MM.1S (cell line): ENCODE data around the gene GLIPR2.

ENCODE experiments used
- DNase-seq: peaks from one replicate; pipeline ENCODE4 v3.0.0-alpha.2; 2015
- H2AFZ ChIP-seq: fragments of 300-600 bp; sonication (generic); 2 replicates; pipeline ENCODE4 v1.6.0; 2016; ENCODE audit warnings: antibody characterized with exemption, low read length
- H3F3A ChIP-seq: fragments of 300-600 bp; sonication (generic); 2 replicates; pipeline ENCODE4 v1.6.1; 2016; ENCODE audit warnings: mild to moderate bottlenecking, antibody characterized with exemption, low read length, moderate library complexity, mixed read lengths; ENCODE audit not compliant: insufficient read depth
- H3K27ac ChIP-seq: fragments of 300-600 bp; sonication (generic); 2 replicates; pipeline ENCODE4 v1.5.1; 2016; ENCODE audit warnings: mild to moderate bottlenecking, low read length
- H3K27me3 ChIP-seq: fragments of 300-600 bp; sonication (generic); replicated peaks from 2 replicates; pipeline ENCODE4 v1.6.0; 2016; ENCODE audit warnings: low read length; ENCODE audit not compliant: insufficient read depth
- H3K36me3 ChIP-seq: fragments of 300-600 bp; sonication (generic); replicated peaks from 2 replicates; pipeline ENCODE4 v1.6.1; 2016; ENCODE audit warnings: mild to moderate bottlenecking, low read length, mixed read lengths; ENCODE audit not compliant: insufficient read depth
- H3K4me1 ChIP-seq: fragments of 300-600 bp; sonication (generic); 2 replicates; pipeline ENCODE4 v1.6.1; 2016; ENCODE audit warnings: low read length, mixed read lengths
- H3K4me2 ChIP-seq: fragments of 300-600 bp; sonication (generic); 2 replicates; pipeline ENCODE4 v1.6.0; 2016; ENCODE audit warnings: low read depth, low read length
- H3K4me3 ChIP-seq: fragments of 300-600 bp; sonication (generic); 2 replicates; pipeline ENCODE4 v1.5.1; 2016; ENCODE audit warnings: low read length, mixed read lengths
- H3K79me2 ChIP-seq: fragments of 300-600 bp; sonication (generic); 2 replicates; pipeline ENCODE4 v1.6.1; 2016; ENCODE audit warnings: mixed run types, low read length, mixed read lengths
- H3K9ac ChIP-seq: fragments of 300-600 bp; sonication (generic); 2 replicates; pipeline ENCODE4 v1.6.1; 2016; ENCODE audit warnings: low read length, mixed read lengths
- H3K9me2 ChIP-seq: fragments of 300-600 bp; sonication (generic); replicated peaks from 2 replicates; pipeline ENCODE4 v1.6.1; 2016; ENCODE audit warnings: mild to moderate bottlenecking, low read length, mixed read lengths; ENCODE audit not compliant: insufficient read depth
- H3K9me3 ChIP-seq: fragments of 300-600 bp; sonication (generic); replicated peaks from 2 replicates; pipeline ENCODE4 v1.6.1; 2016; ENCODE audit warnings: mild to moderate bottlenecking, low read length, mixed read lengths; ENCODE audit not compliant: insufficient read depth
- H4K20me1 ChIP-seq: fragments of 300-600 bp; sonication (generic); 2 replicates; pipeline ENCODE4 v1.6.1; 2016; ENCODE audit warnings: mild to moderate bottlenecking, low read length, moderate library complexity, mixed read lengths; ENCODE audit not compliant: insufficient read depth
- EZH2 ChIP-seq: fragments of 300-600 bp; sonication (generic); optimal IDR thresholded peaks from 2 replicates; pipeline ENCODE3; 2017; ENCODE audit warnings: low read depth, mild to moderate bottlenecking, antibody characterized with exemption, low read length, mixed read lengths
- EZH2phosphoT487 ChIP-seq: fragments of 300-600 bp; sonication (generic); IDR thresholded peaks from 2 replicates; pipeline ENCODE4 v1.6.1; 2018; ENCODE audit warnings: antibody characterized with exemption, low read length
- TF ChIP-seq, protein P1 (sequence below): fragments of 300-600 bp; sonication (generic); IDR thresholded peaks from 2 replicates; pipeline ENCODE4 v1.5.1; 2016; ENCODE audit warnings: antibody characterized with exemption, low read length, mixed read lengths

Gene GLIPR2

DNA sequence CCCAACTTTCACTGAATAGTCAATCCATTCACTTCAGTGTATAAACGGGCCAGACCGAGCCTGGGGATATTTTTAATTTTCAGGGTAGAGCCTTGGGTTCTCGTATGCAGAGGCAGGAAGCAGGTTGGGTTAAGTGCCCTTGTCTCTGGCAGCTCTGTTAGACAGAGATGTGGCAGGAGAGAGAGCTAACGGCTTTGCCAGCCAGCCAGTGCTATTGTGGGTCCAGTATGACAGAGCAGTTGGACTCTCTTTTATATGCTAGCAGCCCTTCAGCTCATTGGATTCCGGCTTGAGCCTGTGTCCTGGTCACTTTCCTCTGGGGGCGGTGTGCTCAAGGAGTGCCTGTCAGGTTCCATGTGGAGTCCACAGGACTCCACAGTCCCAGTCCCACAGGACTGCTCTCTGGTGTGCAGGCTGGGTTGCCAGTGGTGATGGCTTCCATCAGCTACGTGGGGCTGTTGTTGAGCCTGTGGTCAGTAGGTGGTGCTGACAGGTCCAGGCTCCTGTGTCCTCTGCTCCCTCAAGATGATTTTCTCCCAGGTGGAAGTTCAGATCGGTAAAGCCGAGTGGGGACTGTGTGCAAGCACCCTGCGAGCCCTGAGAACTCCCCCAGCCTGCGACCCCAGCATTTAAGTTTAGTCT is 68.5 kb downstream of the GLIPR2 start:
- H3K4me3 ChIP-seq = no peak overlapping the region
- H3K9me3 ChIP-seq = no peaks in the 10 kb centered on the region
- H4K20me1 ChIP-seq = peaks cover 18% of the 10 kb centered on the region
- H3F3A ChIP-seq = no peaks in the 10 kb centered on the region; the same call in 1 of the 2 replicates
- H3K27me3 ChIP-seq = no peaks in the 10 kb centered on the region
- H3K9ac ChIP-seq = no peak overlapping the region
- no peaks in the 10 kb centered on the region for H3K9me2 ChIP-seq
- H2AFZ ChIP-seq = no peak overlapping the region
- H3K4me2 ChIP-seq = no peak overlapping the region
- DNase-seq = no peak
- H3K79me2 ChIP-seq = peaks cover 90% of the 10 kb centered on the region
- no peak overlapping the region for H3K27ac ChIP-seq
- TF ChIP-seq EZH2phosphoT487 = no peak
- TF ChIP-seq, protein P1, sequence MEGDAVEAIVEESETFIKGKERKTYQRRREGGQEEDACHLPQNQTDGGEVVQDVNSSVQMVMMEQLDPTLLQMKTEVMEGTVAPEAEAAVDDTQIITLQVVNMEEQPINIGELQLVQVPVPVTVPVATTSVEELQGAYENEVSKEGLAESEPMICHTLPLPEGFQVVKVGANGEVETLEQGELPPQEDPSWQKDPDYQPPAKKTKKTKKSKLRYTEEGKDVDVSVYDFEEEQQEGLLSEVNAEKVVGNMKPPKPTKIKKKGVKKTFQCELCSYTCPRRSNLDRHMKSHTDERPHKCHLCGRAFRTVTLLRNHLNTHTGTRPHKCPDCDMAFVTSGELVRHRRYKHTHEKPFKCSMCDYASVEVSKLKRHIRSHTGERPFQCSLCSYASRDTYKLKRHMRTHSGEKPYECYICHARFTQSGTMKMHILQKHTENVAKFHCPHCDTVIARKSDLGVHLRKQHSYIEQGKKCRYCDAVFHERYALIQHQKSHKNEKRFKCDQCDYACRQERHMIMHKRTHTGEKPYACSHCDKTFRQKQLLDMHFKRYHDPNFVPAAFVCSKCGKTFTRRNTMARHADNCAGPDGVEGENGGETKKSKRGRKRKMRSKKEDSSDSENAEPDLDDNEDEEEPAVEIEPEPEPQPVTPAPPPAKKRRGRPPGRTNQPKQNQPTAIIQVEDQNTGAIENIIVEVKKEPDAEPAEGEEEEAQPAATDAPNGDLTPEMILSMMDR = no peak
- no peak for TF ChIP-seq EZH2
- H3K4me1 ChIP-seq = no peaks in the 10 kb centered on the region
- peaks cover 57% of the 10 kb centered on the region for H3K36me3 ChIP-seq

DNA sequence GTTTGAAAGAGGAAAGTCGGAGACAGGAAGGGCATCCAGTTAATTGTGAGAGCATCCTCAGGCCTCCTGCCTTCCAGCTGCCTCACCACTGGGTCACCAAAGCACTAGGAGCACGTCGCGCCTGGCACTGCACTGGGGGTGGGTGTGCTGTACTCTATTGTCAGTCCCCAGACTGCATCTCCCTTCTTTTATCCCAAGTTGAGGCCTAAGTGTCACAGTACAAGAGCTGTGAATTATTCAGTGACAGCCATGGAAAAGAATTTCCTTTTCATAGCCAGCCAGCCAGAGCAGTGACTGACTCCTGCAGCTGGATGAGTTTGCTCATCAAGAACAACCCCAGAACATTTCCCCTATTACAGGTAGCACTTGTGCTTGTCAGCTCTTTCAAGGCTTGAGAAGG is 70.5 kb downstream of the GLIPR2 start:
- Histone ChIP-seq H3K27ac (no peak overlapping the region), H3K4me3 (no peak overlapping the region), H2AFZ (no peak overlapping the region), H3K4me1 (no peaks in the 10 kb centered on the region), H3K9me3 (no peaks in the 10 kb centered on the region), H3K9me2 (no peaks in the 10 kb centered on the region), H3K36me3 (peaks cover 48% of the 10 kb centered on the region), H3K27me3 (no peaks in the 10 kb centered on the region), H3K9ac (no peak overlapping the region), H3K79me2 (peaks cover 97% of the 10 kb centered on the region), H3K4me2 (no peak overlapping the region), H3F3A (no peaks in the 10 kb centered on the region; the same call in 1 of the 2 replicates), H4K20me1 (peaks cover 32% of the 10 kb centered on the region)
- no peak for DNase-seq
- no peak for TF ChIP-seq EZH2phosphoT487
- TF ChIP-seq, protein P1 = no peak
- no peak for TF ChIP-seq EZH2

DNA sequence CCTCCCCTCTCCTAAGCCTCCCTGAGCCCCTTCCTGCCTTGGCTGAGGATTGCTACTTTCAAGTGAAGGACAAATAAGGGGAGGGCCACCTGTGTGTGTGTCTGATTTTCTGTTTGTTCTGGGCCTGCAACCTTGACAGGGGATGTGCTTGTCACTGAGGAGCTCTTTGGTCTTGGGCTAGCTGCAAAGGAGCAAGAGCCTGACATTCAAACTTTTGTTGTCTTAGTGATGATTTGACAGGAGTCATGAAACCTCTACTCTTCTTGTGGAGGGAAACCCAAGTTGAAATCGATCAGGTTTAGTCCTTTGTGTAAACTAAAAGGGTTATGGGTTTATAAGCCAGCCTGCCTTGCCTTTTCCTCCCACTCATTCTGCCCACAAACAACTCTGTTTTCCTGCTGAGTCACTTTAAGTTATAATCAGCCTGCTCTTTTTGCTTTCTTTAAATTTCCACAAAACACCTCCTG is 71.0 kb downstream of the GLIPR2 start:
- Histone ChIP-seq H3K4me1 (no peaks in the 10 kb centered on the region), H3K4me2 (no peak overlapping the region), H4K20me1 (peaks cover 32% of the 10 kb centered on the region), H2AFZ (no peak overlapping the region), H3F3A (no peaks in the 10 kb centered on the region; the same call in 1 of the 2 replicates), H3K27me3 (no peaks in the 10 kb centered on the region), H3K9me2 (no peaks in the 10 kb centered on the region), H3K79me2 (peaks cover 96% of the 10 kb centered on the region), H3K4me3 (no peak overlapping the region), H3K27ac (no peak overlapping the region), H3K9me3 (no peaks in the 10 kb centered on the region), H3K36me3 (peaks cover 48% of the 10 kb centered on the region), H3K9ac (no peak overlapping the region)
- no peak for DNase-seq
- no peak for TF ChIP-seq EZH2phosphoT487
- TF ChIP-seq, protein P1 = no peak
- no peak for TF ChIP-seq EZH2
